C4-2B (cell line): Measurements from ENCODE around the gene KLLN.

Experiments
- H3K27ac ChIP-seq: fragments of 450-650 bp; 2 replicates; pipeline ENCODE4 v1.5.1; 2017
- CTCF ChIP-seq: fragments of 450-650 bp; conservative IDR thresholded peaks from 2 replicates; pipeline ENCODE4 v1.5.1; 2017; ENCODE audit warnings: mild to moderate bottlenecking
- ZFX ChIP-seq: fragments of 450-650 bp; IDR thresholded peaks from 2 replicates; pipeline ENCODE4 v1.6.1; 2017

KLLN gene

GRCh38 chr10:87816898-87817608 is 46.3 kb downstream of the KLLN start:
- no peak for TF ChIP-seq ZFX
- TF ChIP-seq CTCF, result no peak
- H3K27ac ChIP-seq, result peak overlapping the region; percentile 90

GRCh38 chr10:87816163-87816897 is 47.0 kb downstream of the KLLN start:
- TF ChIP-seq ZFX (no peak), CTCF (no peak; the same call in none of the 2 replicates)
- no peak overlapping the region for H3K27ac ChIP-seq
